HepG2 (cell line): ENCODE measurements around the gene PLK4. TPM values are rescaled to one million over a fixed set of nuclear protein-coding genes. Genes with fewer than 3 reads are reported as not detected.

Source experiments
- ATAC-seq: fragments of 200-7000 bp; cut with Tn5 transposase; 3 replicates; pipeline ENCODE4 v1.9.1; 2020; ENCODE audit warnings: mild to moderate bottlenecking, moderate library complexity
- BruUV-seq: library from RNA; stranded (reverse); fragments of 400-500 nt; replicated peaks from 2 replicates; lab custom pipeline; 2021; lab: Mats Ljungman, UMichigan
- CTCF ChIA-PET: fragments of 300-600 bp; formaldehyde crosslinking; extraction: SDS; loops from one replicate; lab custom pipeline; 2021; ENCODE audit warnings: low total read pairs, inconsistent platforms, low intra/inter-chr PET ratio; lab: Yijun Ruan, JAX
- POLR2A ChIA-PET: fragments of 350-600 bp; sonication (Branson Sonifier 250); formaldehyde crosslinking; loops from one replicate; lab custom pipeline; 2020; ENCODE audit warnings: antibody characterized with exemption, inconsistent platforms; lab: Yijun Ruan, JAX
- DNase-seq: peaks from one replicate; pipeline ENCODE4 v3.0.0-alpha.2; 2015; ENCODE audit warnings: low spot score
- FAIRE-seq: peaks from 3 replicates; lab custom pipeline; 2011; peaks lifted over from hg19 to GRCh38; lab: Jason Lieb, UNC
- H2AFZ ChIP-seq: one replicate; pipeline ENCODE4 v1.6.1; 2011; ENCODE audit warnings: low read length, inconsistent platforms
- H3K27ac ChIP-seq: fragments of 300-600 bp; 3 replicates; pipeline ENCODE4 v1.8.0; 2011; ENCODE audit warnings: mixed run types, mild to moderate bottlenecking, mixed read lengths, low read length, inconsistent platforms; ENCODE audit not compliant: insufficient read depth; ENCODE audit errors: extremely low read length
- H3K27me3 ChIP-seq, 2 experiments: fragments of 200-600 bp in 1 of 2; 2 replicates in 1 of 2; 3 replicates in 1 of 2; pipeline versions ENCODE4 v1.6.0 to v1.8.0; 2011; ENCODE audit warnings: low read length in 2 of 2, mild to moderate bottlenecking in 2 of 2, moderate library complexity in 2 of 2, inconsistent platforms in 1 of 2; ENCODE audit not compliant: insufficient read depth in 2 of 2, control insufficient read depth in 1 of 2
- H3K36me3 ChIP-seq, 2 experiments: fragments of 200-600 bp in 1 of 2; replicated peaks in 1 of 2; 2 replicates in 1 of 2; 3 replicates in 1 of 2; pipeline versions ENCODE4 v1.5.1 to v1.8.0; 2011; ENCODE audit warnings: low read length in 2 of 2, inconsistent platforms in 1 of 2; ENCODE audit not compliant: insufficient read depth in 2 of 2, control insufficient read depth in 1 of 2
- H3K4me1 ChIP-seq: 2 replicates; pipeline ENCODE4 v1.5.1; 2012; ENCODE audit warnings: low read length, inconsistent platforms; ENCODE audit not compliant: insufficient read depth
- H3K4me2 ChIP-seq: 2 replicates; pipeline ENCODE4 v1.6.0; 2011; ENCODE audit warnings: low read depth, low read length, inconsistent platforms
- H3K4me3 ChIP-seq, 3 experiments: fragments of 200-600 bp in 1 of 3; sonication (generic), shearing (Covaris generic) in 1 of 3; replicated peaks in 1 of 3; 2 replicates each; pipeline ENCODE4 v1.5.1; 2011 to 2016; ENCODE audit warnings: low read length in 3 of 3, inconsistent platforms in 2 of 3, low read depth in 2 of 3, mild to moderate bottlenecking in 2 of 3, control low read depth in 1 of 3, mixed read lengths in 1 of 3; ENCODE audit not compliant: insufficient read depth in 1 of 3
- H3K79me2 ChIP-seq: one replicate; pipeline ENCODE4 v1.6.1; 2011; ENCODE audit warnings: low read length, inconsistent platforms; ENCODE audit not compliant: insufficient read depth
- H3K9ac ChIP-seq: 2 replicates; pipeline ENCODE4 v1.6.0; 2011; ENCODE audit warnings: mild to moderate bottlenecking, low read depth, low read length, inconsistent platforms; ENCODE audit not compliant: insufficient read depth
- H3K9me3 ChIP-seq: 2 replicates; pipeline ENCODE4 v1.5.1; 2012; ENCODE audit warnings: mild to moderate bottlenecking, low read length
- H4K20me1 ChIP-seq: 2 replicates; pipeline ENCODE4 v1.6.0; 2011; ENCODE audit warnings: inconsistent platforms, mild to moderate bottlenecking, low read length, moderate library complexity; ENCODE audit not compliant: insufficient read depth
- CENPT ChIP-seq: sonication (generic); formaldehyde crosslinking; IDR thresholded peaks from 2 replicates; pipeline ENCODE4 v1.8.0; 2022; ENCODE audit warnings: low read depth, mild to moderate bottlenecking, moderate library complexity, missing genetic modification reagents
- GATAD2A ChIP-seq: IDR thresholded peaks from 2 replicates; pipeline ENCODE4 v1.6.1; 2016
- PHB2 ChIP-seq: fragments of 450-650 bp; IDR thresholded peaks from 2 replicates; pipeline ENCODE4 v1.6.1; 2018; ENCODE audit not compliant: partially characterized antibody
- RARG ChIP-seq: sonication (generic); formaldehyde crosslinking; IDR thresholded peaks from 2 replicates; pipeline ENCODE4 v1.4.0; 2020; ENCODE audit warnings: low read depth, mild to moderate bottlenecking, missing genetic modification reagents
- SMAD9 ChIP-seq: sonication (generic); formaldehyde crosslinking; IDR thresholded peaks from 2 replicates; pipeline ENCODE4 v1.5.1; 2020; ENCODE audit warnings: mild to moderate bottlenecking, missing genetic modification reagents
- ZNF12 ChIP-seq: sonication (generic); formaldehyde crosslinking; IDR thresholded peaks from 2 replicates; pipeline ENCODE4 v1.5.0; 2020; ENCODE audit warnings: missing genetic modification reagents
- ZNF562 ChIP-seq: sonication (generic); formaldehyde crosslinking; IDR thresholded peaks from 2 replicates; pipeline ENCODE4 v1.8.0; 2022; ENCODE audit warnings: missing genetic modification reagents, borderline replicate concordance
- ZNF615 ChIP-seq: sonication (generic); formaldehyde crosslinking; IDR thresholded peaks from 2 replicates; pipeline ENCODE4 v1.5.0; 2020; ENCODE audit warnings: mild to moderate bottlenecking, missing genetic modification reagents, borderline replicate concordance
- ZNF670 ChIP-seq: sonication (generic); formaldehyde crosslinking; IDR thresholded peaks from 2 replicates; pipeline ENCODE4 v1.8.0; 2022; ENCODE audit warnings: mild to moderate bottlenecking, missing genetic modification reagents, borderline replicate concordance
- ZSCAN22 ChIP-seq: sonication (generic); formaldehyde crosslinking; IDR thresholded peaks from 2 replicates; pipeline ENCODE4 v1.4.0; 2020; ENCODE audit warnings: mild to moderate bottlenecking, missing genetic modification reagents
- ZSCAN29 ChIP-seq: sonication (generic); formaldehyde crosslinking; conservative IDR thresholded peaks from 2 replicates; pipeline ENCODE4 v1.4.0; 2020; ENCODE audit warnings: mild to moderate bottlenecking, missing genetic modification reagents
- in situ Hi-C: cut with HindIII; loops from 2 replicates; pipeline ENCODE4 v1.10.0; 2017; ENCODE audit warnings: low pct_unique_long_range_greater_than_20kb; ENCODE audit not compliant: extremely low pct_ligation_motif_present
- intact Hi-C: fragments of 100-400 bp; cut with micrococcal nuclease; formaldehyde crosslinking; loops from one replicate; pipeline ENCODE4 v1.10.0; 2022; ENCODE audit not compliant: unreplicated experiment
- polyA plus RNA-seq, 8 experiments: library from polyadenylated mRNA; depleted of rRNA in 3 of 8; stranded (reverse) in 7 of 8; unstranded in 1 of 8; fragments of >200 nt; fragmentation: Illumina TruSeq in 4 of 8; extraction: Trizol in 4 of 8; gene quantifications; 2 replicates each; pipeline versions ENCODE4 v1.2.1 to v1.2.3, GENCODE V29; 2011 to 2016; ENCODE audit warnings: low read depth in 4 of 8, missing spikeins in 1 of 8, mixed read lengths in 1 of 8; ENCODE audit not compliant: insufficient read depth in 1 of 8
- total RNA-seq, 5 experiments: library from RNA; depleted of rRNA; stranded (reverse); fragments of >200 nt; fragmentation: Illumina TruSeq; extraction: Trizol; gene quantifications; 2 replicates each; pipeline ENCODE4 v1.2.3, GENCODE V29; 2016; ENCODE audit warnings: low read depth in 1 of 5
- TF ChIP-seq, protein P1 (sequence below): sonication (generic); formaldehyde crosslinking; IDR thresholded peaks from 2 replicates; pipeline ENCODE4 v1.5.1; 2020; ENCODE audit warnings: mild to moderate bottlenecking, moderate library complexity, missing genetic modification reagents
- TF ChIP-seq, protein P2 (sequence below): IDR thresholded peaks from 2 replicates; pipeline ENCODE4 v1.6.1; 2016; ENCODE audit warnings: control low read depth
- TF ChIP-seq, protein P3 (sequence below): sonication (generic); formaldehyde crosslinking; IDR thresholded peaks from 2 replicates; pipeline ENCODE4 v1.4.0; 2020; ENCODE audit warnings: missing genetic modification reagents, borderline replicate concordance
- TF ChIP-seq, protein P4 (sequence below): sonication (generic); formaldehyde crosslinking; IDR thresholded peaks from 2 replicates; pipeline ENCODE4 v1.5.0; 2020; ENCODE audit warnings: missing genetic modification reagents, mild to moderate bottlenecking, borderline replicate concordance
- TF ChIP-seq, protein P5 (sequence below): sonication (generic); formaldehyde crosslinking; IDR thresholded peaks from 2 replicates; pipeline ENCODE4 v1.8.1; 2023; ENCODE audit warnings: mild to moderate bottlenecking, missing genetic modification reagents

The PLK4 gene
- total and polyA plus RNA-seq, 2 of the 13 experiments (the other 11 are each of a cell fraction or from before 2014, with no cell fraction given) = 22.4 to 46.1 TPM

DNA sequence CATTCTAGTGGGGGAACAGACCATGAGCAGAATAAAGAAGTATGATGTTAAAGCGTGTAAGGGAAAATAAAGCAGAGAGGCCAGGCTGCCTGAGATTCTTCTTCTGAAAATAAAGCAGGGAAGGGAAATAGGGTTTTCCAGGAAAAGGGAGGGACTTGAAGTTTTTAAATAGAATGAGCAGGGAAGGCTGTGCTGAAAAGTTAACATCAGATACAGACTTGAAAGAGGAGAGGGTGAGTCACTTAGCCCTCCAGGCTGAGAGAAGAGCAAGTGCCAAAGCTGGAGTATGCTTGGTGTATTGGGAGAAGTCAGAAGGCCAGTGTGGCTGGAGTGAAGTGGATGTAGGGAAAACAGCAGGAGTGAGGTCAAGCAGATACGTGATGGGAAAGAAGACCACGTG is 10.0 kb upstream of the PLK4 start (continued):
- TF ChIP-seq ZNF12 (CRISPR knock-in tag) (no peak), GATAD2A (CRISPR knock-in tag) (no peak), ZNF670 (no peak), RARG (CRISPR knock-in tag) (no peak)
- TF ChIP-seq, protein P1, sequence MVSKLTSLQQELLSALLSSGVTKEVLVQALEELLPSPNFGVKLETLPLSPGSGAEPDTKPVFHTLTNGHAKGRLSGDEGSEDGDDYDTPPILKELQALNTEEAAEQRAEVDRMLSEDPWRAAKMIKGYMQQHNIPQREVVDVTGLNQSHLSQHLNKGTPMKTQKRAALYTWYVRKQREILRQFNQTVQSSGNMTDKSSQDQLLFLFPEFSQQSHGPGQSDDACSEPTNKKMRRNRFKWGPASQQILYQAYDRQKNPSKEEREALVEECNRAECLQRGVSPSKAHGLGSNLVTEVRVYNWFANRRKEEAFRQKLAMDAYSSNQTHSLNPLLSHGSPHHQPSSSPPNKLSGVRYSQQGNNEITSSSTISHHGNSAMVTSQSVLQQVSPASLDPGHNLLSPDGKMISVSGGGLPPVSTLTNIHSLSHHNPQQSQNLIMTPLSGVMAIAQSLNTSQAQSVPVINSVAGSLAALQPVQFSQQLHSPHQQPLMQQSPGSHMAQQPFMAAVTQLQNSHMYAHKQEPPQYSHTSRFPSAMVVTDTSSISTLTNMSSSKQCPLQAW (CRISPR knock-in tag) = no peak

DNA sequence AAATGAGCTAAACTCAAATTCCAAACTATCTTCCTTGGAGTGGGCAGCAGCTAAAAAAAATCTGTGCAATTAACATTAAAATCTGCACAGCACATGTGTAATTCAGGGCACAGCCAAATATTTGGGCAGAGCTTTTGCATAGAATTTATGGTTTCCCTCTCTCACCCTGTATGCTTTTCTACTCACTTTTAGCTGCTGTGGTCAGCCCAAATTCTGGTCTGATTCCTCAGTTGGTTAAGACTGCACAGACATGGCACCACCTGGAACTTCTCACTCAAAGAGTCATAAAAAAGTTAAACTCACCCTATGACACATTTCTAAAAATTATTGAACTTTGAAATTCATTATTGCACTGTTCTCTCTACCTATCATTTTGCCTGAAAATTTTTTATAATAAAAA is 4.9 kb upstream of the PLK4 start:
- DNase-seq (no peak), ATAC-seq (no peak), FAIRE-seq (no peak)
- intact Hi-C loops = no loop called here
- Histone ChIP-seq H3K4me2 (no peak overlapping the region), H3K9me3 (no peaks in the 10 kb centered on the region), H3K27ac (no peak overlapping the region), H2AFZ (no peak overlapping the region), H3K27me3 (no peaks in the 10 kb centered on the region), H3K9ac (no peak overlapping the region), H3K36me3 (no peaks in the 10 kb centered on the region), H3K4me1 (0 out of 2 replicates have a peak, but pooled peaks cover 9% of the 10 kb centered on the region), H3K4me3 (no peak overlapping the region), H4K20me1 (no peaks in the 10 kb centered on the region), H3K79me2 (peaks cover 5% of the 10 kb centered on the region)
- in situ Hi-C loops = no loop called here
- no TSS peak for BruUV-seq
- TF ChIP-seq ZSCAN29 (CRISPR knock-in tag) (no peak), ZNF615 (no peak), SMAD9 (CRISPR knock-in tag) (no peak), ZNF562 (no peak), PHB2 (no peak), CENPT (CRISPR knock-in tag) (no peak), ZSCAN22 (CRISPR knock-in tag) (no peak)
- TF ChIP-seq, protein P2, sequence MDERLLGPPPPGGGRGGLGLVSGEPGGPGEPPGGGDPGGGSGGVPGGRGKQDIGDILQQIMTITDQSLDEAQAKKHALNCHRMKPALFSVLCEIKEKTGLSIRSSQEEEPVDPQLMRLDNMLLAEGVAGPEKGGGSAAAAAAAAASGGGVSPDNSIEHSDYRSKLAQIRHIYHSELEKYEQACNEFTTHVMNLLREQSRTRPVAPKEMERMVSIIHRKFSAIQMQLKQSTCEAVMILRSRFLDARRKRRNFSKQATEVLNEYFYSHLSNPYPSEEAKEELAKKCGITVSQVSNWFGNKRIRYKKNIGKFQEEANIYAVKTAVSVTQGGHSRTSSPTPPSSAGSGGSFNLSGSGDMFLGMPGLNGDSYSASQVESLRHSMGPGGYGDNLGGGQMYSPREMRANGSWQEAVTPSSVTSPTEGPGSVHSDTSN (CRISPR knock-in tag) = no peak
- TF ChIP-seq, protein P3, sequence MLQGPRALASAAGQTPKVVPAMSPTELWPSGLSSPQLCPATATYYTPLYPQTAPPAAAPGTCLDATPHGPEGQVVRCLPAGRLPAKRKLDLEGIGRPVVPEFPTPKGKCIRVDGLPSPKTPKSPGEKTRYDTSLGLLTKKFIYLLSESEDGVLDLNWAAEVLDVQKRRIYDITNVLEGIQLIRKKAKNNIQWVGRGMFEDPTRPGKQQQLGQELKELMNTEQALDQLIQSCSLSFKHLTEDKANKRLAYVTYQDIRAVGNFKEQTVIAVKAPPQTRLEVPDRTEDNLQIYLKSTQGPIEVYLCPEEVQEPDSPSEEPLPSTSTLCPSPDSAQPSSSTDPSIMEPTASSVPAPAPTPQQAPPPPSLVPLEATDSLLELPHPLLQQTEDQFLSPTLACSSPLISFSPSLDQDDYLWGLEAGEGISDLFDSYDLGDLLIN (CRISPR knock-in tag) = no peak
- TF ChIP-seq, protein P4, sequence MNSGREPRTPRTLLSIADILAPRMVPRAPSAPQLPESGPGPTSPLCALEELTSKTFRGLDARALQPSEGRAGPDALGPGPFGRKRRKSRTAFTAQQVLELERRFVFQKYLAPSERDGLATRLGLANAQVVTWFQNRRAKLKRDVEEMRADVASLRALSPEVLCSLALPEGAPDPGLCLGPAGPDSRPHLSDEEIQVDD (CRISPR knock-in tag) = no peak
- TF ChIP-seq, protein P5, sequence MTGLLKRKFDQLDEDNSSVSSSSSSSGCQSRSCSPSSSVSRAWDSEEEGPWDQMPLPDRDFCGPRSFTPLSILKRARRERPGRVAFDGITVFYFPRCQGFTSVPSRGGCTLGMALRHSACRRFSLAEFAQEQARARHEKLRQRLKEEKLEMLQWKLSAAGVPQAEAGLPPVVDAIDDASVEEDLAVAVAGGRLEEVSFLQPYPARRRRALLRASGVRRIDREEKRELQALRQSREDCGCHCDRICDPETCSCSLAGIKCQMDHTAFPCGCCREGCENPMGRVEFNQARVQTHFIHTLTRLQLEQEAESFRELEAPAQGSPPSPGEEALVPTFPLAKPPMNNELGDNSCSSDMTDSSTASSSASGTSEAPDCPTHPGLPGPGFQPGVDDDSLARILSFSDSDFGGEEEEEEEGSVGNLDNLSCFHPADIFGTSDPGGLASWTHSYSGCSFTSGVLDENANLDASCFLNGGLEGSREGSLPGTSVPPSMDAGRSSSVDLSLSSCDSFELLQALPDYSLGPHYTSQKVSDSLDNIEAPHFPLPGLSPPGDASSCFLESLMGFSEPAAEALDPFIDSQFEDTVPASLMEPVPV = no peak
- ChIA-PET POLR2A (no interaction called here), CTCF (no interaction called here)
